ENCODE data around the gene SEC31A.

Gene SEC31A

GRCh38 chr4:82900411-82901182 is 9.6 kb upstream of the SEC31A start, which contains the start of gene THAP9:
Gene THAP9, plus strand, starts transcription at chr4:82900735. Its CDS starts 68 bp downstream, at chr4:82900803.
- no peak for TF ChIP-seq CTCF (IDR thresholded peaks at IDR 0.05; ENCODE audit: low read depth, low read length)
- H3K4me3 ChIP-seq (ENCODE audit: low read depth, low read length): peak within 1 kb of the TSS; percentile 96

- TF ChIP-seq CTCF (IDR thresholded peaks at IDR 0.05; ENCODE audit: low read depth, low read length): no peak
- H3K4me3 ChIP-seq (ENCODE audit: low read depth, low read length): peak overlapping the region; percentile 96
Observed at GRCh38 chr4:82900066-82900410, 9.1 kb upstream of the SEC31A start.

- peak overlapping the region; percentile 96 for H3K4me3 ChIP-seq (ENCODE audit: low read depth, low read length)
- TF ChIP-seq CTCF (IDR thresholded peaks at IDR 0.05; ENCODE audit: low read depth, low read length): no peak
Observed at GRCh38 chr4:82899374-82900065, 8.6 kb upstream of the SEC31A start.

- peak; percentile 18; the same call in 1 of the 2 replicates for TF ChIP-seq CTCF (IDR thresholded peaks at IDR 0.05; ENCODE audit: low read depth, low read length)
- peak overlapping the region; percentile 96 for H3K4me3 ChIP-seq (ENCODE audit: low read depth, low read length)
Observed at GRCh38 chr4:82898322-82899243, 7.6 kb upstream of the SEC31A start.

GRCh38 chr4:82896755-82897154 is 5.8 kb upstream of the SEC31A start:
- H3K4me3 ChIP-seq (ENCODE audit: low read depth, low read length): no peak overlapping the region
- TF ChIP-seq CTCF (IDR thresholded peaks at IDR 0.05; ENCODE audit: low read depth, low read length): no peak

GRCh38 chr4:82893942-82894341 is 3.0 kb upstream of the SEC31A start:
- no peak overlapping the region for H3K4me3 ChIP-seq (ENCODE audit: low read depth, low read length)
- no peak for TF ChIP-seq CTCF (IDR thresholded peaks at IDR 0.05; ENCODE audit: low read depth, low read length)
